AG09319 (cell line): ENCODE results near the gene CDK17.

Experiments used
- DNase-seq: peaks from one replicate; pipeline ENCODE4 v3.0.0-alpha.2; 2010; ENCODE audit warnings: low read depth; ENCODE audit errors: extremely low read depth
- CTCF ChIP-seq: IDR thresholded peaks from 2 replicates; pipeline ENCODE4 v1.5.1; 2011; ENCODE audit warnings: low read depth, mild to moderate bottlenecking, inconsistent platforms, low read length, moderate library complexity

CDK17 gene

GRCh38 chr12:96241846-96242256 lies 158.4 kb downstream of the CDK17 start:
- DNase-seq = peak; percentile 90
- TF ChIP-seq CTCF = no peak

GRCh38 chr12:96241431-96241830 lies 158.8 kb downstream of the CDK17 start:
- no peak for TF ChIP-seq CTCF
- no peak for DNase-seq

GRCh38 chr12:96240656-96241055 lies 159.6 kb downstream of the CDK17 start:
- no peak for DNase-seq
- TF ChIP-seq CTCF = no peak

GRCh38 chr12:96239711-96240635 lies 160.3 kb downstream of the CDK17 start:
- TF ChIP-seq CTCF = no peak
- no peak for DNase-seq

- no peak for DNase-seq
- no peak for TF ChIP-seq CTCF
These were observed 161.7 kb downstream of the CDK17 start for GRCh38 chr12:96238336-96239047.

- peak; percentile 84 for DNase-seq
- TF ChIP-seq CTCF = no peak
These were observed 162.7 kb downstream of the CDK17 start for GRCh38 chr12:96237465-96238077.

GRCh38 chr12:96237035-96237434 lies 163.2 kb downstream of the CDK17 start:
- no peak for DNase-seq
- no peak for TF ChIP-seq CTCF
